Fibroblast of peridontal ligament (primary cell): ENCODE results near the gene PEDS1.
"Not testable (repeated sequence)": the region's sequence is repeated elsewhere in the genome, so short reads cannot be mapped to it uniquely, and the experiment has no call there.

ENCODE experiments used
- DNase-seq: peaks from one replicate; pipeline ENCODE4 v3.0.0-alpha.2; 2010; ENCODE audit errors: extremely low read depth

The PEDS1 gene

GRCh38 chr20:50135157-50135556, 18.4 kb downstream of the PEDS1 start:
- DNase-seq, result not testable (repeated sequence)

DNA sequence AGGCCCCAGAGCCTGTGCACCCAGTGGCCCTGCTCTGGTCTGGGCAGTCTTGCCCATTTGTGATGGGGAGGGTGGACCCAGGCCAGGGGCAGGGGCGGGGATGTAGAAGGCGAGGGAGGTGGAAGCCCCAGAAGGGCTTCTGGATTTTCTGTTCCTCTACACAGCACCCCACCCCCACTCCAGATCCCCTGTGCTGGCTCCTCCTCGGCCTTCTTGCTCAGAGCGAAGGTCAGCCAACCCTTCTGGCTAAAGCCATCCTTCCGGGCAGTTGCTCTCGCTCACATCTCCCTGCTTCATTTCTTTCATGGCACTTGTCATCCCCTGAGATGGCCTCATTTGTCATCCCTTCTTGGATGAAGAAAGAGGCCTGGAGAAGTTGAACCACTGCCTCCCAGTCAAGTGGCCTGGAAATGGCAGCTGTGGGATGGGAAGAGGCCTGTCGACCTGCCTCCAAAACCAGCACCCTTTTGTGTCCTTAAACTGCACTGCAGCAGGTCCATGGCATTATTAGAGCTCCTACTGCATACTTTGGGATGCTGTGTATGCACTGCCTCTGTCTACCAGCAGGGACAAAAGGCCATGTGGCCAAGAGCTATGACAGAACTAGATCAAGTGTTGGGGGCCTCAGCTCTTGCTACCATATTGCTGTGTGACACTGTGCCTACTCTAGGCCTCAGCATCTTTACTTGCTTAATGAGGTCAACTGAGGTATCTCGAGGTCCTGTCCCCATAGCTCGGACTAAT, 19.9 kb downstream of the PEDS1 start:
- DNase-seq, result no peak

DNA sequence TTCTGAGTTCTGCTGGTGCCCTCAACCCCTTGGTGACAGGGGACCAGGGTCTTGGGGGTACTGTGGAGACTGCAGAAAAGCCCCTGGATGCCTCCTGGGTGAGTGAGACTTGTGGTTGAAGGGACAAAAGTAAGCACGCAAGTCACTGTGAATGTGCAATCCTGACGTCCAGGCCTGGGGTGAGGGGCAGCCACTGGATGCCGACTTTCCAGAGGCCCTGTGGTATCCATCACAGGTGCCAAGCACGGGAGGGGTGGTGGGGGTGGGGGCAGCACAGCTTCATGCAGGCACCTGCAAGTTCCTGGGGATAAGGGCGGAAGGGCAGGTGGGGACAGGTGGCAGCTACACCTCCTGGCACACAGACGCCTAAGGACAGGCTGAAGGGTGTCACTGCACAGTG, 20.5 kb downstream of the PEDS1 start:
- DNase-seq, result no peak

GRCh38 chr20:50130995-50131394, 22.5 kb downstream of the PEDS1 start:
- DNase-seq, result peak; percentile 60

GRCh38 chr20:50130356-50130723, 23.2 kb downstream of the PEDS1 start:
- DNase-seq, result peak; percentile 31

DNA sequence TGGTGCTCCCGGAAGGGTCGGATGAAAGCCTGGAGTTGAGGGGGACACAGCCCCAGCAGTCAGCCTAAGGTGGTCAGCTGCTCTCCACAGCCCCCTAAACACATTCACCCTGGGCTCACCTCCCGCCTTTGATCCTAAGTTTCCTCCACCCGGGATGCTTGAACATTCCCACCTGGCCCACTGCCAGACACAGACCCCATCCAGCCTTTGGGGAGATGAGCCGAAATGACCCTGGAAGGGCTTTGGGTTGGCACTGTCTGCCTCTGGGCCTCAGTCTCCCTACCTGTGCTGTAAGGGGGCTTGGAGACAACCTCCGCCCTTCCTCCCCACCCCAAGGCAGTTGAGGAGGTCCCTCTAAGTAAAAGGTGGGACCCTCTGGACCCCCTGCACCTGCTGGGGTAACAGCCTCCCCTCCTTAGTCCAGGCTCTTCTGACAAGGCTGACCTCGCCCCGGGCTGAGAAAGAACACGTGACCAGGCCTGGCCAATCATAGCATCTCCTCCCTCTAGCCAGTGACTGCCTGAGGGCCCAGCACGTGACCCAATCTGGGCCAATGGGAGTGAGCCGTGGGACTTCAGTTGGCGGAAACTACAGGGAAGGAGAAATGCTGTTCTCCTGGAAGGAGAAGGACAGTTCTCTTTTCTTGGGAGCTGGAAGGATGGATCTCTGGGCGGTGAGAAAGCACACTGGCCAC, 23.7 kb downstream of the PEDS1 start:
- no peak for DNase-seq

- no peak for DNase-seq
These were observed 25.0 kb downstream of the PEDS1 start for GRCh38 chr20:50128520-50128905.

DNA sequence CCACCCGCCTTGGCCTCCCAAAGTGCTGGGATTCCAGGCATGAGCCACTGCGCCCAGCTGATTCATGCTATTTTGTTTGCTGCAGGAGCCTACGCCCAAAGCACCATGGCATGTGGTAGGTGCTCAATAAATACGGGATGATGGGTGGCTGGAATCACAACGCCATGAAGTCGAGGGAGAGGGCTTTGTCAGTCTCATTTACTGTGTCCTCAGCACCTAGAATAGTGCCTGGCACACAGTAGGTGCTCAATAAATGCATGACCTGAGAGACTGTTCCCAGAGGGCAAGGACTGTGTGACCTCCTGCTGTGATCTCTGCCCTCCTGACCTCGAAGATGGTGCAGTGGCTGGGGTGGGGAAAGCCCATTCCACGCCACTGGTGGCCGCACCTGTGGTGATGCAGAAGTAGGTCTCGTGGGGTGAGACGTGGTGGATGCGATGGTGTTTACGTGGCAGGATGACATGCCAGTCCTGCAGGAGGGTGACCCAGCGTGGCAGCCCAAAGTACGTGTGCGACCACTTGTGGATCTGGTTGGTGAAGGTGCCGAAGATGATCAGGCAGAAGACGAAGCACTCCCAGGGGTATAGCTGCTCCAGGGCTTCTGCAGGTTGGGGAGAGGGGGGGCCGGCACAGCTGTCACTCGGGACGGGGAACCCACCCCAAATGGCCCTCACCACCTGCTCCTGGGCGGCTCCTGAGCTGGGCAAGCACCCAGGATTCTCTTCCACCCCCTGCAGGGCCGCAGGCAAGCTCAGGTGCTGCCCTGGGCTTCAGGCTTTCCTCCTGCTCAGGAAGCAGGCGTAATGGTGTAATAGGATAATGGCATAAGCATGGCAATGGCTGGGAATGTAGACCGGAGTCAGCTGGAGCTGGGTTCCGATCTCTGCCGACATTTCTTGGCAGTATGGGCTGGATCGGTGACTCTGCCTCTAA, 25.7 kb downstream of the PEDS1 start:
- no peak for DNase-seq

GRCh38 chr20:50126662-50127061, 26.9 kb downstream of the PEDS1 start:
- no peak for DNase-seq

DNA sequence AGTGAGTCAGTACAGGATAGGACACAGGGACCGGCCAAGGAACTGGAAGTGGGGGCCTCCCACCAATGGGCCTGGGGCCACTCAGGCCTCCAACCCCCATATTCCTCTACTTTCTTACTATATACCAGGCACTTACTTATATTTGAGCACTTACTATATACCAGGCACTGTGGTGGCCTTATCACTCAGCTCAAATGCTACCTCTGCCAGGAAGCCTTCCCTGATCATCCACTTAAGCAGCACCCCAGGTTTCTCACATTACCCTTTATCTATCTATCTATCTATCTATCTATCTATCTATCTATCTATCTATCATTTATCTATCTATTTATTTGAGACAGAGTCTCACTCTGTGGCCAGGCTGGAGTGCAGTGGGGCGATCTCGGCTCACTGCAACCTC, 28.2 kb downstream of the PEDS1 start:
- no peak for DNase-seq

- no peak for DNase-seq
These were observed 29.0 kb downstream of the PEDS1 start for GRCh38 chr20:50124496-50124895.

- DNase-seq, result no peak
These were observed 30.1 kb downstream of the PEDS1 start for GRCh38 chr20:50123418-50123817.

DNA sequence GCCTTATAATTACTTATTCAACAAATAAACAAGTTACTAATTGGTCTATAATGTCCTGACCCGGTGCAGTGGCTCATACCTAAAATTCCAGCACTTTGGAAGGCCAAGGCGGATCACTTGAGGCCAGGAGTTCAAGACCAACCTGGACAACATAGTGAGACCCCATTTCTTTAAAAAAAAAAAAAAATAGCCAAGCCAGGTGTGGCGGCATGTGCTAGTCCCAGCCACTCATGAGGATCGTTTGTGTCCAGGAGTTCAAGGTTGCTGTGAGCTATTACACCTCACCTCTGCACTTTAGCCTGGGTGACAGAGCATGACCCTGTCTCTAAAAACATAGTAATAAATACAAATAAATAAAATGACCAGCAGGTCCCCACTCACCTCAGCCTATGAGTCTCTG, 30.8 kb downstream of the PEDS1 start:
- DNase-seq, result no peak

DNA sequence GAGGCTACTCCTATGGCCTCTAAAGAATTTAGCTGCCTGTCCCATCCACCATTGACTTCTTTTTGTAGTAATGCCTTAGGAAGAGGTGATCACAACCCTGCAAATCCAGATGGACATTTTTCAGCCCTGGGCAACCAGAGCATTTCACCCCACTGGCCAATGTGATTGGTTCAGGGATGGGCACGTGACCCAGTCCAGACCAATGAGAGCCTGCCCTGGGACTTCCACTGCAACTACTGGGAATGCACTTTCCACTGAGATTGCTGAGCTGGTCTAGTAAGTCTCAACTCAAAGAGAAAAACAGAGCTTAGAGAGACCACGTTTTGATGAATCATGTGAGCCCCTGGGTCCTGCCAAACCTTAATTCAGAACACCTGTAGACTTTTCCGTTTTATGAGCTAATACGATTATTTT, 31.7 kb downstream of the PEDS1 start:
- peak; percentile 78 for DNase-seq

GRCh38 chr20:50120935-50121693, 32.4 kb downstream of the PEDS1 start:
- DNase-seq, result peak; percentile 78

- DNase-seq, result no peak
These were observed 35.3 kb downstream of the PEDS1 start for GRCh38 chr20:50118203-50118602.

GRCh38 chr20:50116368-50116999, 37.0 kb downstream of the PEDS1 start:
- no peak for DNase-seq

GRCh38 chr20:50115591-50116367, 37.7 kb downstream of the PEDS1 start:
- DNase-seq, result peak; percentile 98

- no peak for DNase-seq
These were observed 38.4 kb downstream of the PEDS1 start for GRCh38 chr20:50115041-50115512.
